GM10248 (cell line): Measurements from ENCODE around the gene TMEM238L.

Experiments used
- CTCF ChIA-PET: fragments of 300-600 bp; sonication (Branson Sonifier 250); formaldehyde crosslinking; extraction: SDS; loops from one replicate; lab custom pipeline; 2021; ENCODE audit warnings: antibody characterized with exemption; lab: Yijun Ruan, JAX
- POLR2A ChIA-PET: fragments of 350-650 bp; sonication (Branson Sonifier 250); formaldehyde crosslinking; extraction: SDS; loops from one replicate; lab custom pipeline; 2020; ENCODE audit warnings: antibody characterized with exemption; lab: Yijun Ruan, JAX
- DNase-seq: peaks from one replicate; pipeline ENCODE4 v3.0.0; 2012; ENCODE audit errors: extremely low spot score
- CTCF ChIP-seq: IDR thresholded peaks from 2 replicates; pipeline ENCODE4 v1.5.1; 2012; ENCODE audit warnings: mild to moderate bottlenecking, low read depth; ENCODE audit errors: extremely low read depth, missing control alignments, control extremely low read depth

The TMEM238L gene

GRCh38 chr17:10838682-10839081 is 34.8 kb upstream of the TMEM238L start:
- POLR2A ChIA-PET, result no interaction called here
- no peak for DNase-seq
- TF ChIP-seq CTCF, result no peak
- CTCF ChIA-PET, result interaction anchor here (1.0 to 1.6 kb wide), 4 partner anchors 9 to 192 kb away, joined by 3 to 11 read pairs (median 4); no protein-coding TSS in a partner anchor

- no peak for TF ChIP-seq CTCF
- POLR2A ChIA-PET, result no interaction called here
- CTCF ChIA-PET, result interaction anchor here (0.8 to 1.6 kb wide), 4 partner anchors 11 to 191 kb away, joined by 3 to 11 read pairs (median 4); no protein-coding TSS in a partner anchor
- DNase-seq, result no peak
Measured at GRCh38 chr17:10837921-10838320, 34.0 kb upstream of the TMEM238L start, which contains the start of gene PIRT. Gene PIRT, minus strand, starts transcription at chr17:10838087. Its CDS starts 12,442 bp downstream, at chr17:10825645.

- CTCF ChIA-PET, result interaction anchor here (3.9 kb wide), 1 partner anchor 8 kb away, joined by 19 read pairs; no protein-coding TSS in a partner anchor
- TF ChIP-seq CTCF, result no peak
- POLR2A ChIA-PET, result no interaction called here
- DNase-seq, result no peak
Measured at GRCh38 chr17:10836966-10837590, 33.2 kb upstream of the TMEM238L start.

GRCh38 chr17:10836145-10836544 is 32.2 kb upstream of the TMEM238L start:
- TF ChIP-seq CTCF, result no peak
- no peak for DNase-seq
- ChIA-PET POLR2A (no interaction called here), CTCF (interaction anchor here (0.7 to 3.9 kb wide), 2 partner anchors 9 to 190 kb away, joined by 3 to 19 read pairs; no protein-coding TSS in a partner anchor)

GRCh38 chr17:10831696-10832095 is 27.8 kb upstream of the TMEM238L start:
- CTCF ChIA-PET, result interaction anchor here (1.3 kb wide), 1 partner anchor 95 kb away, joined by 3 read pairs; no protein-coding TSS in a partner anchor
- POLR2A ChIA-PET, result no interaction called here
- DNase-seq, result no peak
- TF ChIP-seq CTCF, result no peak

GRCh38 chr17:10827898-10828552 is 24.1 kb upstream of the TMEM238L start:
- no peak for DNase-seq
- POLR2A ChIA-PET, result no interaction called here
- CTCF ChIA-PET, result no interaction called here
- TF ChIP-seq CTCF, result no peak
